GM19463 (cell line): Measurements from ENCODE around the gene MAN2C1.
"Not testable (repeated sequence)": the region's sequence is repeated elsewhere in the genome, so short reads cannot be mapped to it uniquely, and the experiment has no call there.

Experiments used
- ATAC-seq: cut with Tn5 transposase; IDR thresholded peaks from one replicate; pipeline ENCODE4 v1.9.1; 2021; ENCODE audit warnings: mild to moderate bottlenecking, moderate library complexity; ENCODE audit not compliant: unreplicated experiment

The MAN2C1 gene

DNA sequence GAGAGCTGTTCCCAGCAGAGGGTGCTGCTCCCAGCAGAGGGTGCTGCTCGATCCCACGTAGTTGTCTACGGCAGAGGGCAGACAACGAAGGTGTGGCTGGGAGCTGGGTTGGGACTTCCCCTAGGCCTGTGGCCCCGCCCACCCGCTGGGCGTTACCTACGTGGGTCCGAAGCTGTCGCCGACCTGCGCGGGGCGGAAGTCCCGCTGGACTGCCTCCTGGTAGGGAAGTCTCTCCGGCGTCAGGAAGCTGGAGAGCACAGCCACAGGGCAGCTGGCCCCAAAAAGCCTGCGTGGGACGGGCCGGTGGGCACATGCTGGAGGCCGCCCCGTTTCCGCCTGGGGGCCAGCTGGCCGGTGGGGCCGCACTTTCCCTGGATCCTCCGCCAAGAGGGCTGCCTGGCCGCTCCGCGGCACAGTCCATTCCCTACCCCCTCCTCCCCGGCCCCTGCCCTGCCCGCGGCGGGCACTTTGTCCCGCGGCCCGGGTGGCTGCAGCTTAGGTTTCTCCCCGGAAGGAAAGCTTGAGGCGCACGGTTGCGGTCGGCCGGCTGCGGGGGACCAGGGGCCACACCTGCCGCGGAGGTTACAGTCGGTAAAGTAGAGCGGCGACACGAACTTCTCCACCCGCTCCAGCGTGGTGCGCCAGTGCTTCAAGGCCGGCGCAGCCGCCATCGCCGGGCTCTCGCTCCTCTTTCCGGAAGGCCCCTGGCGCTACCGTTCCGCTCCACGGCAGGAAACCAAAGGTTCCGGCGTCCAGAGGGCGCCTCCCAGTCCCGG is at the start of gene MAN2C1:
TSS of gene MAN2C1 (minus strand) at position 695 of the 776 bp plus-strand sequence. CDS start at position 671, 24 bp downstream.
- ATAC-seq = peak; percentile 88

DNA sequence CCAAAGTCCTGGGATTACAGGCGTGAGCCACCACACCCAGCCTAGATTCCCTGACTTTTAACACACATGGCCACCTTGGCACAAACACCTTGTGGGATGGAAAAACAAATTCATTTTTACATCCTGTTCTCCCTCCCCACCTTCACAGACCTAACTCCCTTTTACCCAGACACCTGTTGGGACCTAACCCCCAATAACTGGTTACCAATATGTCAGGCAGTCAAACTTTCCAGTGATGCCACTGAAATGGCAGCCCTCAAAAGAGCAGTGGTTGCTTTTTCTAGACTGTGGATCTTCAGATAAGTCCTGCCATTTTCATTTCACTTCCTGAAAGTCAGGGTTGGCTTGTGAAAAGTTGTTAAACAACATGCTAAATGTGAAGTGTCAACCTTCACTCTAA is 48.2 kb upstream of the MAN2C1 start:
- ATAC-seq = no peak

GRCh38 chr15:75410196-75410595 is 41.8 kb upstream of the MAN2C1 start:
- no peak for ATAC-seq

DNA sequence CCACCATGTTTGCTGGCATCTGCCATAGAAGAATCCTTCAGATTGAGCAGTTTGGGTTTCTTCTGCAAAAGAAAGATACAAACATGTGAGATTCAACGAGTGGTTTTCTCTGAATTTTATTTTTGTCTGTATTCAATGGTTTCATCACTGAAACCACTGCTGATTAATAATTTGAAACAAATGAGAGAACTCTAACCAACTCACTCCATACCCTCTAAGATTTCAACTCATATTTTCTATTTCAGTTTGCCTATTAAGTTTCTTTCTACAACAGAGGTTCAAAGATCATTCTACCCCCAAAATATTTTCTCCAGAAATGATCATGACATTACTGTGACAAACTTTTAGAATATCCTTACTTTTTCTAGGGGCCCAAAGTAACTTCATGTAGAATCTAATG is 38.7 kb upstream of the MAN2C1 start:
- ATAC-seq = no peak

- no peak for ATAC-seq
These were observed 35.5 kb upstream of the MAN2C1 start for GRCh38 chr15:75403892-75404291.

GRCh38 chr15:75397494-75397893 is 29.1 kb upstream of the MAN2C1 start:
- ATAC-seq = no peak

- ATAC-seq = no peak
These were observed 21.5 kb upstream of the MAN2C1 start for GRCh38 chr15:75389791-75390382.

DNA sequence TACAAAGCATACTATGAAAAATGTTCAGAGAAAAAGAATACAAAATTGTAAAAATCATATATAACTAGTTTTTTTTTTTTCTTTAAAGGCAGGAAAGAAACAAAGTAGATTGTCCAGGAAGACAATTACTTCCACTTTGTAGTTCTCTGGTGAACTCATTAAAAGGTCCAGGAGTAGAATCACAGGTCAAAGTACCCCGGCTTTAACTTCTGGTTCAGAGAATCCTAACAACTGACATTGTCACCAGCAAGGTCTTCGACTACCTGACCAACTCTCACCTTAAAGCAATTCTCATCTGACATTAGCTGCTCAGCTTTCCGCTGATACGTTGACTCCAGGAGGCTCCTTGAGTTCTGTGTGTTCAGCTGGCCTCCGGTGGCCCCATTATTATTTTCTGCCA is 15.6 kb upstream of the MAN2C1 start:
- ATAC-seq = not testable (repeated sequence)

GRCh38 chr15:75380773-75381172 is 12.4 kb upstream of the MAN2C1 start:
- ATAC-seq = no peak

- no peak for ATAC-seq
These were observed 3.7 kb upstream of the MAN2C1 start for GRCh38 chr15:75371901-75372688.

GRCh38 chr15:75371486-75371885 is 3.1 kb upstream of the MAN2C1 start:
- no peak for ATAC-seq

DNA sequence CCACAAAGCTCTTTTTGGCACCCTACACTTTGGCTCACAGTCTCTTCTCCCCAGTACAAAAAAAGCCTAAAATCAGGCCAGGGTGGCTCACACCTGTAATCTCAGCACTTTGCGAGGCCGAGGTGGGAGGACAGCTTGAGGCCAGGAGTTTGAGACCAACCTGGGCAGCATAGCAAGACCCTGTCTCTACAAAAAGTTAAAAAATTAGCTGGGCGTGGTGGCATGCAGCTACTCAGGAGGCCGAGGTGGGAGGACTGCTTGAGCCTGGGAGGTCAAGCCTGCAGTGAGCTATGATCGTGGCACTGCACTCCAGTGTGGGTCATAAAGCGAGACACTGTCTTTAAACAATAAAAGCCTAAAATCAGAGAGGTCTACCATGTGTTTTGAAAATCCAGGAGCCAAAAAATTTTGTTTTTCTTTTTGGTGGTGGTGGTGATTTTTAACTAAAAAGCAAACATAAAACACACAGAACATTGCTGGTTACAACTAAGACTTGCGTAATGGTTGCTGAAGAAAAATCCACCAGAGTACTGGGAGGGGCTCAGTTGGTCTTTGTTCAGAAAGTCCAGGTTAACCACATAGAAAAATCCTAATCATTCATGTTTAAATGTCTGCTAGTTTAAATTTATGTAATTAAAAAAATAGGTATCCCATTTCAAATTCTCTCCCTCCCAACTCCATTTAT is 1.6 kb upstream of the MAN2C1 start:
- no peak for ATAC-seq

DNA sequence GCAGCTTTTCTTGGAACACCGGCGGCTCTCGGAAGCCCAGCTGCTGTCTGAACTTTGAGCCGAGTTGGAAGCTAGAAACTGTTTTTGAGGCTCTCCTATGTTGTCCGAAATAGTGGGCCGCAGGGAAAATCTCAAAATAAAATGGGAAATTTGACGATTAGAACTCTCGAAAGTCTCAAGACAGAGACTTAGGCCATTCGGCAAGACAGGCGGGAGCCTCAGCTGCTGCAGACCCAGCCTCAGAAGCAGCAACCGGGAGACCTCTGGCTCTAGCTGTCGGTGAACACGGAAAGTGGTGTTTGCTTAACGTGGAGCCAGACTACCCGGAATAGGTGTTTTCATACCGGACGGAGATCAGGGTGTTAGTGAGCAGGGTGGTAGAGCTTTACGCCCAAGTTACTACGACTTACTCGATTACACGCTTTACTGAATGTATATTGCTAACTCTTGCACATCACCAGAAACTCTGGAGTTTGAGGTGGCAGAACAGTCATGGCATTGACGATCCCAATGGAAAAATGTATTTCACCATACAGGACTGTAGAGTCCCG is 357 bp upstream of the MAN2C1 start:
- no peak for ATAC-seq

DNA sequence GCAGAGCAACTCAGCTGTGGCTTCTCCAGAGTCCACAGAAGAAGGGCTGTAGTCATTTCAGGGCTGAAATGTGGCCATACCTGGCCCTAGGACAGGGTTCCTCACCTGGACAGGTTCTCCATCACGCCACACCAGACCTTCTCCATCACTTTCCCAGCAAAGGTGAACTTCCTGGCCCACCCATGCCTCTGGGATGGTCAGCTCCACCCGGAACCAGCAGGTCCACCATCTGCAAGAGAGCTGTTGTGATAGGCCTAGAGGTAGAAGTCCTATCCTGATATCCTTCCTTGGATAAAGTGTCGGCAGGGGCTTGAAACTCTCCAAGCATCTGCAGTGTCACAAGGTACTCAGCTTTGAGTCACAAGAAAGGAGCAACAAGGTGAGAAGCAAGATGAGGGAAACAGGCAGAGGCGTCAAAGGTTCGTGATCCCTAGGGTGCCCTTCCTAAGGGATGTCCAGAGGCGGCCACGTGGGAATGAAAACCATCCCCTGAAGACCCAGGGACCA is 948 bp downstream of the MAN2C1 start:
- ATAC-seq = no peak

GRCh38 chr15:75367006-75367405 is 1.4 kb downstream of the MAN2C1 start:
- no peak for ATAC-seq

- ATAC-seq = no peak
These were observed 2.2 kb downstream of the MAN2C1 start for GRCh38 chr15:75366163-75366562.

GRCh38 chr15:75364881-75365280 is 3.5 kb downstream of the MAN2C1 start:
- no peak for ATAC-seq

DNA sequence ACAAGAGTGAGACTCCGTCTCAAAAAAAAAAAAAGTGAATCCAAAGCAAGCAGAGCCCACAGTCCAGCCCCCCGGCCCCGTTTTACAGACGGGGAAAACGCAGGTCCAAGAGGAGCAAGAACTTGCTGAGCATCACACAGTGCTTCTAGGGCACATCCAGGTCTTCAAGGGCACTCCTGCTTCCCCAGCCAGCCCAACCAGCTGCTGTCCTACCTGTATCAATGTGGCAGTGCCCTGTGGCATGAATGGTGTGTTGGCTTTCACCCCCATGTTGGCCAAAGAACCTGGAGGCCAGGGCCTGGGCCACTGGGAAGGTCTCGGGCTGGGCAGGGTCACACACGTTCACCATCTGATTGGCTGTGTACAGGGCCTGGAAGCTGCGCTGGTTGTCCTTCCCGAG is 4.6 kb downstream of the MAN2C1 start:
- no peak for ATAC-seq

DNA sequence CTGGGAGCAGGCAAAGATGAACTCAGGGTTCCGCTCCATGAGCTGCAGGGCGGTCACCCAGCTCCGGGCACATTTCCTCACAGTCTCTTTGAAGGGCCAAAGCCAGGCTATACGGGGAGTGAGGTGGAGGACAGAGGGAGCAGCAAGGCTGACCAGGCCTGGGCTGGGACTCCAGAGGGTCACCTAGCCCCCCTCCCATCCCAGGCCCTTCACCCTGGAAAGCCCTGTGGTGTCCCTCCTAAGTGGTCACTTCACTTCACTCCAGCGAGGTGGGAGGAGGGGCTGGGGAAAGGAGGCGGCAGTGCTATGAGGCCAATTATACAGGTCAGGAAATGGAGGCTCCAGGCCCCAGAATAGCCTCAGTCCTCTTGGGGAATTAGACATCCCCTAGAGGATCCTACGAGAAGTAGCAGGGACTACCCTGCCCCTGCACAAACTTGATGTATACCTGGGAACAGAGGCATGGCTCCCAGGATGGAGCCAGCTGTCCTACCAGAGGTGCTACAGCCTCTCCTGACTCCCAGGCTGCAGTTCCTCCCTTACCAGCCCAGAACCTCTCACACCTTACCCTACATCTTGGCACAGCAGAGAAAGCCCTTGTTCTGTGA is 5.7 kb downstream of the MAN2C1 start:
- ATAC-seq = no peak

GRCh38 chr15:75361989-75362641 is 6.3 kb downstream of the MAN2C1 start:
- ATAC-seq = no peak
